Esophagus squamous epithelium (tissue), 4 donors: ENCODE data around the gene TUBD1.
"Not testable (repeated sequence)": the region's sequence is repeated elsewhere in the genome, so short reads cannot be mapped to it uniquely, and the experiment has no call there.

Experiments
- POLR2A ChIP-seq, 4 donors: fragments of 450-650 bp; IDR thresholded peaks; one replicate each; pipeline ENCODE4 v1.6.1; 2017; ENCODE audit warnings: antibody characterized with exemption in 4 of 4, mild to moderate bottlenecking in 4 of 4, moderate library complexity in 3 of 4
- TF ChIP-seq, protein P1 (sequence below), 6 experiments: fragments of 450-650 bp in 4 of 6; fragments of 200-600 bp in 2 of 6; sonication (generic) in 2 of 6; IDR thresholded peaks; one replicate each; pipeline ENCODE4 v1.5.1; 2016 to 2019; ENCODE audit warnings: antibody characterized with exemption in 6 of 6, mild to moderate bottlenecking in 4 of 6, moderate library complexity in 4 of 6

DNA sequence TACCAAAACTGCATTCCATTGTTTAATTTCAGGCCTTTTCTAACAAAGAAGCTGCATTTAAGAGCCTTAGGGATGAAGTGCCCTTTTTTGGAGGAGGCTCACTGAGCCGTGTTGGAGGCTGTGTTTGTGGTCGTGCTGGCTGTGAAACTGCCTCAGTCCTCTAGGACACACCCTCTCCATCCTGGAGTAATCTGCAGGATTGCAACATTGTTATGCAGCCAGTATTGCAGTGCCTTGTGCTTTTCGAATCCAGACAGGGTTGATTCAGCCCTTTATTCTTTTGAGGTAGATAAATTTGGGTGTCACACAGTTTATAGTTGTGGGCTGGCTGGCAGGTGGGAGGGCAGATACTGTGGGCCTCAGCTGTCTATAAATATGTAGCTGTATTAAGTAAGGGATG is 38.0 kb upstream of the TUBD1 start:
- TF ChIP-seq, protein P1, sequence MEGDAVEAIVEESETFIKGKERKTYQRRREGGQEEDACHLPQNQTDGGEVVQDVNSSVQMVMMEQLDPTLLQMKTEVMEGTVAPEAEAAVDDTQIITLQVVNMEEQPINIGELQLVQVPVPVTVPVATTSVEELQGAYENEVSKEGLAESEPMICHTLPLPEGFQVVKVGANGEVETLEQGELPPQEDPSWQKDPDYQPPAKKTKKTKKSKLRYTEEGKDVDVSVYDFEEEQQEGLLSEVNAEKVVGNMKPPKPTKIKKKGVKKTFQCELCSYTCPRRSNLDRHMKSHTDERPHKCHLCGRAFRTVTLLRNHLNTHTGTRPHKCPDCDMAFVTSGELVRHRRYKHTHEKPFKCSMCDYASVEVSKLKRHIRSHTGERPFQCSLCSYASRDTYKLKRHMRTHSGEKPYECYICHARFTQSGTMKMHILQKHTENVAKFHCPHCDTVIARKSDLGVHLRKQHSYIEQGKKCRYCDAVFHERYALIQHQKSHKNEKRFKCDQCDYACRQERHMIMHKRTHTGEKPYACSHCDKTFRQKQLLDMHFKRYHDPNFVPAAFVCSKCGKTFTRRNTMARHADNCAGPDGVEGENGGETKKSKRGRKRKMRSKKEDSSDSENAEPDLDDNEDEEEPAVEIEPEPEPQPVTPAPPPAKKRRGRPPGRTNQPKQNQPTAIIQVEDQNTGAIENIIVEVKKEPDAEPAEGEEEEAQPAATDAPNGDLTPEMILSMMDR (IDR thresholded peaks at IDR 0.05): not testable (repeated sequence)
- TF ChIP-seq POLR2A (IDR thresholded peaks at IDR 0.05): not testable (repeated sequence)
